NOMO-1 (cell line): ENCODE results near the gene SP1.
"Not testable (repeated sequence)": the region's sequence is repeated elsewhere in the genome, so short reads cannot be mapped to it uniquely, and the experiment has no call there.

Source experiments
- DNase-seq, 2 experiments: peaks; one replicate each; lab custom pipeline; 2025; ENCODE audit not compliant: unreplicated experiment in 2 of 2; lab: John Stamatoyannopoulos, UW

SP1 gene

GRCh38 chr12:53380104-53380793, at the start of gene SP1:
SP1 (plus strand) TSS chr12:53380176; CDS start chr12:53380292, 116 bp downstream.
- DNase-seq: peak; percentile 86 to 97

GRCh38 chr12:53330671-53331070, 49.3 kb upstream of the SP1 start:
- DNase-seq: no peak

GRCh38 chr12:53332339-53332738, 47.6 kb upstream of the SP1 start:
- not testable (repeated sequence) for DNase-seq

GRCh38 chr12:53332744-53333143, 47.2 kb upstream of the SP1 start:
- DNase-seq: no peak

GRCh38 chr12:53333289-53333688, 46.7 kb upstream of the SP1 start:
- no peak for DNase-seq

GRCh38 chr12:53333845-53334244, 46.1 kb upstream of the SP1 start:
- DNase-seq: no peak

GRCh38 chr12:53334822-53335221, 45.2 kb upstream of the SP1 start:
- DNase-seq: no peak

GRCh38 chr12:53336181-53336681, 43.7 kb upstream of the SP1 start, which contains the start of gene SP7:
SP7 (minus strand) TSS chr12:53336354; CDS start chr12:53335646, 708 bp downstream.
- peak; percentile 46 to 70 for DNase-seq

GRCh38 chr12:53338017-53338416, 42.0 kb upstream of the SP1 start:
- DNase-seq: no peak

GRCh38 chr12:53338916-53339315, 41.1 kb upstream of the SP1 start:
- DNase-seq: no peak

GRCh38 chr12:53340398-53340797, 39.6 kb upstream of the SP1 start:
- DNase-seq: no peak

- DNase-seq: no peak
Measured at GRCh38 chr12:53343449-53343848, 36.5 kb upstream of the SP1 start.

- DNase-seq: no peak
Measured at GRCh38 chr12:53343969-53344368, 36.0 kb upstream of the SP1 start.

- no peak for DNase-seq
Measured at GRCh38 chr12:53344487-53344823, 35.5 kb upstream of the SP1 start.

- peak; percentile 63 to 66 for DNase-seq
Measured at GRCh38 chr12:53344824-53345485, 35.0 kb upstream of the SP1 start.

- no peak for DNase-seq
Measured at GRCh38 chr12:53345486-53346188, 34.3 kb upstream of the SP1 start.

- DNase-seq: no peak
Measured at GRCh38 chr12:53346491-53346890, 33.5 kb upstream of the SP1 start.

GRCh38 chr12:53347905-53348304, 32.1 kb upstream of the SP1 start:
- no peak for DNase-seq

- DNase-seq: peak; percentile 76 to 90
Measured at GRCh38 chr12:53352331-53353256, 27.4 kb upstream of the SP1 start.

- DNase-seq: no peak
Measured at GRCh38 chr12:53353257-53353655, 26.7 kb upstream of the SP1 start.

- DNase-seq: no peak
Measured at GRCh38 chr12:53355121-53355520, 24.9 kb upstream of the SP1 start.
